NK-92 (cell line): ENCODE results near the gene SLC9A3.

ENCODE experiments used
- DNase-seq: peaks from one replicate; lab custom pipeline; 2025; ENCODE audit not compliant: unreplicated experiment; lab: John Stamatoyannopoulos, UW

Gene SLC9A3

DNA sequence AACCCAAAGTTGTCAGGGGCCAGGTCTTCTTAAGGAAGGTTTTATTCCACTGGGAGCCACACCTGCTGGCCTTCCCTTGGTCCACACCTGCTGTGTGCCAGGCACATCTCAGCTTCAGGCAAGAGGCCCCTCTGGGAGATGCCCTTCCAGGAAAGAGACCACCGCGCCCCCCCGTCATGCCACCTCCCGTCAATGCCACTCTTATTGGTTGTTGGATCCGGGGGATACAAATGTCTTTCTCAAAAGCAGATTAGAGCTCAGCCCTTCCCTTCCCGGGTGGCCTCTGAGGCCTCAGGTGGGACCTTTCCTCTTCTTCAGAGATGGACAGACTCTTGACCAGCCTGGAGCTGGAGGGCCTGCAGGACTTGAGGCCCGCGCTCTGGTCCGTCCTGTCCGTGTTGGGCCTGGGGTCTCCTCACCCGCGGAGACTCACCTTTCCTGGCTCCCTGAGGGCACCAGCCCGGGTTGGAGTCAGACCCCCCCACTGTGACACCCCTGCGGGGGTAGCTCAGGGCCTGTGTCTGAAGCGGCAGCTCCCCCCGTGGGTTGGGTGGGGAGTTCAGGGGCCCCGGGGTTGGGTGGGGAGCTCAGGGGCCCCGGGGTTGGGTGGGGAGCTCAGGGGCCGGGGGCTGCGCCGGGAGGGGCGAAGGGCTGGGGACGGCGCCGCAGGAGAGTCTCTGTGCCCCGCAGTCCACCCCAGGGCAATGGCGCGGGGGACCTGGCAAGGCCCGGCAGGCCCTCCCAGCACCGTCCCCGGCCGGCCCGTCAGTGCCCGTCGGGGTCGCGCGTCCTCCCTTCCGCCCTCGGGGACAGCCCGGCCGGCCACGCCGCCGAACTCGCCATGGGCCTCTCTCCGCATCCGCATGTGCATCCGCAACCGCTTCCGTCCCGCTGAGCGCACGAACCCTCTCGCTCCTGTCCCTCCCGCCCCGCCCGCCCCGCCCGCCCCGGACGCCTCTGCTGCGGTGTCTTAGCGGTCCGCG is 3.7 kb upstream of the SLC9A3 start:
- no peak for DNase-seq

DNA sequence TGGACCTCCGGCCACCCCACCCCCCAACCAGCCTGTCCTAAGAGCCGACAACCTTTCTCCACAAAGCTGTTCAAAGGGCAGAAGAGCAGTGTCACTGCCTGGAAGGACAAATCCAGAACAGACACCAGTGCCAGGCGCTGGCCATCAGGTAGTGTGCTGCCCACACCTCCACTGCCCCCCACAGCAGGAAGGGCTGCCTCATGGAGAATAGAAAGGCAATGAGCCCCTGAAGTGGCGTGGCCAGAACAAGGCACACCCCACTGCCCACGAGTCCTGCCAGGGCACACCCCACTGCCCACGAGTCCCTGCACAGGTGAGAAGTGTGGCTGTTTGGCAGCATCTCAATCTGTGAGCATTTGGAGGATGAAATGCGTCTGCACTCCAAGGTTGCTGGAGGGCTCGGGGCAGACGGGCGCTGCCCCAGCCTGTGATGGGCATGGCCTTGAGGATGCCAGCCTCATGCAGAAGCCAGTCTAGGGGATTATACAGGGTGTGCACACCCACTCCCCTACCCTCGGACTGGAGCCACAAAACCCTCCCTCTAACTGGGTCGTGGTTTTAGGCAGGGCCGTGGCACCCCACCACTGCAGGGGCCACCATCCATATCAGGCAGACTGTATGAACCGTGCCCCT is 2.3 kb upstream of the SLC9A3 start:
- DNase-seq, result no peak

DNA sequence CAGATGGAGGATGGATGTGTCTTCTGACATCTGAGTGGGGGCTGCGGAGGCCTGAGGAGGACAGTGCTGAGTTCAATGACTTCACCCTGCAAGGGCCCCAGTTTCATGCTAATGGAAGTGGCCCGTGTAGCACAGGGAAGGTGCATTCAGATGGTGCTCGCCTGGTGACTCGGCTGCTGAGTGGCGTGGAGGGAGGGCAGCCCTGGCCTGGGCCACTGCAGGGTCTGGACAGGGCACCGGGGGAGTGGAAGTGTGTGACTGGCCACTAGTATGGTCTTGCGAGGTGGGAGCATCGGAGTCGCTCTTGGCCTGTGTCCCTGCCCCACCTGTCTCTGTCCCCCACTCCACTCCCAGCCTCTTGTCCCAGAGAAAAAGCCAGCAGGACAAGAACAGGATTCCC is 1.7 kb upstream of the SLC9A3 start:
- DNase-seq, result no peak

DNA sequence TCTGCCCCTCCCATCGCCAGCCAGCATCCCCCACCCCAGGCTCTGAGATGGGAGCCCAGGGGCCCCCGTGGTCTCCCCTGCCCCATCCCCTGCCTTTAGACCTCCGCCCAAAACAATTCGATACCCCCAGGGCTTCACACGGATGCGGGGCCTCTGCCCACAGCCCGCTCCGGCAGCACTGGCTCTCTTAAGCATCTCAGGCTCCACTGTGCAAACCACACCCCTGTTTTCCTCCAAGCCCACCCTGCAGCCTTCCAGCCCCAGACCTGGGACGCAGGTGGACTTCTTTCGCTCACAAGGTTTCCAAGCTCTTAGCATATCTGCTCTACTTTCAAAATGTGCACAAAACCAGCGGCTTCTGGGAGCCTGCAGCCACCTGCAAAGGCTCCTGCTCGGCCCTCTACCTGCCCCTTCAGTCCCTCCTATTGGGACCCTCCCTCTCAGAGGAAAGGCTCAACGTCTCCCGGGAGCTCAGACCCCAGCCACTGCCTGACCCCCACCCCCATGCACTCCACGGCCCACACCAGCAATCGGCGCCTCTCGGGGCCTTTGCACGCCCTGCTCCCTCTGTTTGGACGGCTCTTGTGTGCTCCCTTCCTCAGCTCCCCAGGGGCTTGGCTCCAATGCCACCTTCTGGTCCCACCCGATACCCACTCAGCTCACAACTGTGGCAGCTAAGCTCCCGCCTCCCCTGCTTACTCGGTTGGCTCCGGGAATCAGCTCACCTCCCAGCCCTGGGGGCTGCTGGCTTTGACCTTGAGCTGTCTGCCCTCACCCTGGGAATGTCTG is 918 bp upstream of the SLC9A3 start:
- DNase-seq, result no peak

DNA sequence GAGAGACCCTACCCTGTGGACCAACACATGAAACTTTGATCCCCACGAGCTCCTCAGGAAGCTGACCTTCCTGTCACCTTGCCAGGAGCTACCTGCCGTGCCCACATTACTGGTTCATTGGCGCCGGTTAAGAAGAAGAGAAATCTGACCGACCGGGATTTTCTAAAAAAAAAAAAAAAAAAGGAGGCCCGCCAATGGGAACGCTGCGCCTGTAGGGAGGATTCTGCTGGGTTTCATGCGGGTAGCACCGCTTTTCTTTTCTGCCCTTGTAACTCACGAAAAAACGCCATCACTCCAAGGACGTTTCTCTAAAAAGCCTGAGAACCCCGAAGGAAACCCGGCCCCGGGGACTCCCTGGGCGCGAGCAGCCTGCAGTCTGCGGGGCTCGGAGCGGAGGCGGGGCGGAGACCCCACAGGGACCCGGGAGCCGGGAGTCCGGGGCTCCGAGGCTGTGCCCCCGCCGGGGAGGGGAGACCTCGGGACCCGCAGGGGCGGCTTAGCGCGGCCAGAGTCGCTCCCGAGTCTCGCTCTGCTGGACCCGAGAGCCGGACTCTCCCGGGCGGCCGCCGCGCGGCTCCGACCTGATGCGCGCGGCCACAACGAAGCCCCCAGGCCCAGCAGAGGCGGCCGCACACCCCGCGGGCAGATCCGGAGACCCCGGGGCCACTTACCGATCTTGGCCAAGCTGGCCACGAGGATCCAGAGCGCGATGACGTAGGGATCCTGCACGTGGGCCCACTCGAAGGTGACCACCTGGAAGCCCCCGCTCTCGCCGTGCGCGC is 617 bp downstream of the SLC9A3 start:
- no peak for DNase-seq

DNA sequence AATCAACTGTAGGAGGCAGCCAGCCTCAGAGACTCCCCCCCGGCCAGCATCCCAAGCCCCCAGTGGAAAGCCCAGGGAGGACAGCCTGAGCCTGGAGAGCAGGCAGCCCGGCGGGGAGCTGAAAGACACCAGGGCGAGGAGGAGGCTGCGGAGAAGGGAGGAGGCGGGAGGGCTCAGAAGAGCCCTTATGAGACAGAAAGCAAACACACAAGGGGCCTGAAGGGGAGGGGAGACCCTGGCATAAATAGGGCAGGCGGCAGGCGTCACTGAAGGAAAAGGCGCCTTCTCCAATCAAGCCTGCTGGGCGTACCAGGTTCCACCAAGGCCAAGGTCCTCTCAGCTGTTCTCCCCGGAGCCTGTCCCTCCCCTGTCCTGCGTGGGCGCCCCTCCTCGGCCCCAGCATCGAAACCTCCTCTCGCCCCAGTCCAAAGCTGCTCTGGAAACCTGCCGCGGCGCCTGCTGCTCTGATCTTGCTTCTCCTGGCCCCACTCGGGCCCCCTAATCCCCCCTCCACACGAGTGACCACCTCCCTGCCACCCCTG is 1.3 kb downstream of the SLC9A3 start:
- no peak for DNase-seq

DNA sequence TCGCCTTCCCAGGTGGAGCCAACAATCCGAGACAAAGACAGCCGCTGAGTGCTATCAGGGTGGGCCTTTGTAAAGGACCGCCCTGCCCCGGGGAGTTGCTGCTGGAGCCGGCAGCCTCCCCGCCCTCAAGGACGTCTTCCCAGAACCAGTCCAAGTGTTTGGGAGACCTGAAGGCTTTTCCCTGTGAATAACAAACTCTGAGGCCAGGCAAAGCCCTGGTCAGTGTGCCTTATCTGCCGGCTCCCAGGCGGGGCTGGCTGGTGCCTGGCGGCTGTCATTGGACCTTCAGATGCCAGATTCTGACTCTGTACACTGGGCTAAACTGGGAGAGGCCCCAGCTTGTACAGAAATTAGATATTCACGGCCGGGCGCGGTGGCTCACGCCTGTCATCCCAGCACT is 2.1 kb downstream of the SLC9A3 start:
- DNase-seq, result no peak

DNA sequence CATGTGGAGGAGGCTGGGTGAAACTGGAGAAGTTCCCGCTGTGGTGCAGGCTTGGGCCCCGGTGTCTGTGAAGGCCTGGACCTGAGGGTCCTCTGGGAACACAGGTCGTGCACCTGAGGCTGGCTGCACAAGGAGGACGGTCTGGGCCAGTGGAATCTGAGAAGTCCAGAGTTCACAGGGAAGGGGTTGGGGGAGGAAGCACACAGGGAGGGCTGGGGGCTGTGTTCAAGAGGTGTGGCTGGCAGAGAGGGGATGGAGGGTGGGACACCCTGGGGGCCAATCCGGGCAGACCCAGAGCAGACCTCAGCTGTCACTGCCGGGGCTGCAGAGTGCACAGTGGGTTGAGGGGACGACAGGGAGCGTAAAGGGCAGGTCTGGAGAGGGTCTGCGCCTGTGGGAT is 2.6 kb downstream of the SLC9A3 start:
- no peak for DNase-seq

DNA sequence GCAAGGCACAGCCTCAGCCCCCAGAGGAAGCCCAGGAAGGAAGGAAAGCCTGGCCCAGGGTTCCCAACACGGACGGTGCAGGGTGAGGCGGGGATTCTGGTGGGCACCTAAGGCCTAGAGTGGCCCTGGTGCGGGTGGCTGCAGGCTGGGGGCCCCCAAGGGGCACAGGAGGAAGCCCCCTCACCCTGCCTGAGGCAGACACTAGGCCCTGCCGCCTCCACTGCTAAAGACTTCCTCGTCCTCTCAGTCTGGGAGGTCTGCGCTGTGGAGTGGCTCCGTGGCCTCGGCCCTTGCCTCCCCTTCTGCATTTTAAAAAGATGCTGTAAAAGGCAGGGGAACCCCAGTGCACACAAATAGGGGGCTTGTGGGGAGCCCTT is 3.4 kb downstream of the SLC9A3 start:
- DNase-seq, result no peak

DNA sequence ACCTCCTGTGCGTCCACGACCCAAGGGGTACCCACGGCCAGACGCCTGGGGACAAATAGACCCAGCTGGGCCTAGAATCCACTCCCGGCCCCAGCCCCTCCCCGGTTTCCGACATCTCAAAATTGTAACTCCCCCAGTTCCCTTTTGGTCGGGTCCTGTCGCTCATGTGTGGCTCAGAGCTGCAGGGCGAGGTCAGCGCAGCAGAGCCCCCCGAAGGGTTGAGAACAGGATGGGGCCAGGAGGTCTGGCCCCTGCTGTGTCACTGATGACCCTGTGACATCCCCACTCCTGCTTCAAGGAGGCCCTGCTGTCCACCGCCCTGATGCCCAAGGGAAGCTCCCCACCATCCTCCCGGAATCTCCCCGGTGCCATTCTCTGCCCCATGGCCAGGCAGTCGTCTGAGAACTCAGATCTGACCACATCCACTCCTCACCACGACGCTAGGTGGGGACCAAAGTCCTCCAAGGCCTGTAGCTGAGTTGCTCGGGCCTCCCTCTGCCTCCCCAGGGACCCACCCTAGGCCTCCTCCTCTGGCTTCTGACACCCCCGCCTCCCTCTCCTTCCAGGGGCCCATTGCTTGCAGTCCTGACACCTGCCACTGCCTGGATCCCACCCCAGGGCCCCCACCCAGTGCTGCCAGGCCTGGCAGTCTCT is 3.9 kb downstream of the SLC9A3 start:
- no peak for DNase-seq

DNA sequence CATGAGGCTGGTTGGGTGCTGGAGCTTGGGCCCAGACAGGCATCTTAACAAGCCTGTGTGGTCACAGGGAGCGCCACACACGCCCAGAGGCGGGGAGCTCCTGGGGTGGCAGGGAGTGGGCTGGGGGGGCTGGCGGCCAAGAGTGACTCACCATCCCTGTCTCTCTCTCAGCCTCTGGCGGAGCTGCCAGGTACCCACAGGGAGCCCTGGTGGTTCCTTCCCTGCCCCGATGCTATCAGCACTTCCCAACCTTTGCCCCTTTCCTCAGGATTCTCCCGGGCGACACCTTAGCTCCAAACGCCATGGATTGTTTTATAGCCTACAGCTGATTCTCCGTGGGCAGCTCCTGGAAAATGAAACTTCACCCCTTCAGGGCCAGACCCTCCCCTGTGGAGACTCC is 5.5 kb downstream of the SLC9A3 start:
- no peak for DNase-seq

DNA sequence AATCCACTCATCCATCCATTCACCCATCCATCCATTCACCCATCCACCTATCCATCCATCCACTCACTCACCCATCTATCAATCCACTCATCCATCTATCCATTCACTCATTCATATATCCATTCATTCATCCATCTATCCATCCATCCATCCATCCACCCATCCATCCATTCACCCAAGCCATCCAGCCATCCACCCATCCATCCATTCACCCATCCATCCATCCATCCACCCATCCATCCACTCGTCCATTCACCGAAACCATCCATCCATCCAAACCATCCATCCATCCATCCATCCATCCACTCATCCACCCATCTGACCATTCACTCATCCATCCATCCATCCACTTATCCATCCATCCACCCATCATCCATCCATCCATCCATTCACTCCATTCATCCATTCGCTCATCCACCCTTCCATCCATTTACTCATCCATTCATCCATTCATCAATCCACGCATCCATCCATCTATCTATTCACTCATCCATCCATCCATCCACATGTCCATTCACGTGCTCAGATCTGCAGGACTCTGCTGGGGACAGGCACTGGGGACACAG is 6.6 kb downstream of the SLC9A3 start:
- DNase-seq, result no peak

DNA sequence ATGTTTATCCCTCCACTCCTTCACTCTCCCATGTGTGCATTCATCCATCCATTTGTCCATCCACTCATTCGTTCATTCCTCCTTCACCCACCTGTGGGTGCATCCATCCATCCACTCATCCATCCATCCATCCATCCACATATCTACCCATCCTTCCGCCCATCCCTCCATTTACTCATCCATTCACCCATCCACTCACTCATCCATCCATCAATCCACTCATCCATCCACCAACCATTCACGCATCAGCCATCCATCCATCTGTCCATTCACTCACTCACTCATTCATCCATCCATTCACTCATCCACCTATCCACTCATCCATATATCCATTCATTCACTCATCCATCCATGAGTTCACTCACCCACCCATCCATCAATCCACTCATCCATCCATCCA is 7.3 kb downstream of the SLC9A3 start:
- DNase-seq, result no peak

DNA sequence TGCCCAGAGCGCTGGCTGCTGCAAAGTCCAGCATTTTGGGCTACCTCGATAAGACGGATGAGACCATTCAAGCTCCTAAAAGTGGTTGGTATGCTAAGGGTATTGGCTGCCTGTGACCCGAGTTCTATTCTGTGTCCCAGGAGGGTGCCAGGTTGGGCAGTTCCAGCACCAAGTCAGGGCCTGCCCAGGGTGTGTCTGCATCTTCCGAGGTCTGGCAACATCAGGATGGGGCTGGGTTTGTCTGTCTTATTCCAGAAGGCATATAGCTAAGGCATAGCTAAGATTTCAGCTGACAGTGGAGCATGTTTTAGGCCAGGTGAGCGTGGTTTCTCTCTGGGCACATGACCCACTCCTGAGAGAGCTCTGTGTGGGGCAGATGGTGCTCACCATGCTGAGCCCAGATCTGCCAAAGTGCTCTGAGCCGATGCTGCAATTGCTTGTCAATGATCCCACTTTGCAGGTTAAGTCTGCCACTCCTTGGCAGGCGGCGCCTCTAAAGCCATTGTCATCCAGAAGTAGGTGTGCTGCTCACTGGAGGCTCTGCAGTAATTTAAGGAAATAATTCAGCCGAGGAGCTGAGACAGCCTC is 7.8 kb downstream of the SLC9A3 start:
- no peak for DNase-seq

DNA sequence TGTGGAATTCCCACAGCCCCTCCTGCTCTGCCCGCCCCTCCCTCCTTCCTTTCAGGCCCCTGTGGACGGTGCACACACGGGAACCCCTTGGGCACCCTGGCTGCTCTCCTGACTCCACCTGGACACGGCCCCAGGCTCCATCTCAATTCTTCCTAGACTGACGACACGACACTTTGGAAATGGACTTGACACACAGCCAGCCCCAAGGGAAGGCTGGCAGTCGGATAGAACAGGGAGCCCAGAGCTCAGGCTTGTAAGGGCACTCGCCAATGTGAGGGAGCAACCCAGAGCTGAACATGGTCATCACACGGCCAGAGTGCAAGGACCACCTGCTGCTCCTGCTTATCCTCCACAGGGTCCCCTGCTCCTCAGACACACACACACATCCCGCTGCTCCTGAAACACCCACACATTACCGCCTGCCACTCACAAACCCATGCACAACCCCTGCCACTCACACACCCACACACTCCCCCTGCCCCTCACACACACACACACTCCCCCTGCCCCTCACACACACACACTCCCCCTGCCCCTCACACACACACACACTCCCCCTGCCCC is 8.9 kb downstream of the SLC9A3 start:
- no peak for DNase-seq

DNA sequence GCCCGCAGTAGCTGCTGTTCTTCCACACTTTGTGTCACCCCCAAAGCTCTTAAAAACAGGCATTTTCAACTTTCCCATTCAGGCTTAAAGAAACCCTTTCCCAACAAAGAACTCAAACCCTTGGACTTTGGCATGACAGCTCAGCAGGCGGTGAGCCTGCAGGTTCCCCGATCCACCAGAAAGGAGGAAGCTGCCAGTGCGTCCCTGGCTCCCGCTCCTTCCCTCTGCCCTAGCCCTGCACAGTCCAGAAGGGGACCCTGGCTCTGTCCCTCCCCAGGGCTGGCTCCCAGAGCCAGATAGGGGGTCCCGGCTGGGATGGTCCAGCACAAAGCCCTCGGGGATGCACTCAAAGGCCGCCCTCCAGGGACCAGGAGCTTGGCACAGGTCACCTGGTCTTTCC is 9.6 kb downstream of the SLC9A3 start:
- no peak for DNase-seq

DNA sequence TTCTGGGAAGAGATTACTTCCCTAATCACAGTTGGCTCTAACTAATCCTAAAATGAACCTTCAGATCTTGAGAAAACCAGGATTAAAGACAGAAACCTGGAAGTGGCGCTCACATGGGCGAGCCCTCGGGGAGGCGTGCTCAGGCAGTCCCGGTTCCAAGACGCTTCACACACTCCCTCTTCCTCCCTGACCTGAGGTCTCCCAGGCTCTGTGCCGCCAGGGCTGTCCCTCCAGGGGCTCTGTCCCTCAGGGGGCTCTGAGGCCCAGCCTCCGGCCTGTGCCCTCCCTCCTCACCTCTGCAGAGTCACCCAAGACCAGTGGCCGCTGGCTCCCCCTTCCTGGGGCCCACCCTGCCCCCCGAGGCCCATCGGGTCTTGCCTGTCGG is 10.2 kb downstream of the SLC9A3 start:
- no peak for DNase-seq

DNA sequence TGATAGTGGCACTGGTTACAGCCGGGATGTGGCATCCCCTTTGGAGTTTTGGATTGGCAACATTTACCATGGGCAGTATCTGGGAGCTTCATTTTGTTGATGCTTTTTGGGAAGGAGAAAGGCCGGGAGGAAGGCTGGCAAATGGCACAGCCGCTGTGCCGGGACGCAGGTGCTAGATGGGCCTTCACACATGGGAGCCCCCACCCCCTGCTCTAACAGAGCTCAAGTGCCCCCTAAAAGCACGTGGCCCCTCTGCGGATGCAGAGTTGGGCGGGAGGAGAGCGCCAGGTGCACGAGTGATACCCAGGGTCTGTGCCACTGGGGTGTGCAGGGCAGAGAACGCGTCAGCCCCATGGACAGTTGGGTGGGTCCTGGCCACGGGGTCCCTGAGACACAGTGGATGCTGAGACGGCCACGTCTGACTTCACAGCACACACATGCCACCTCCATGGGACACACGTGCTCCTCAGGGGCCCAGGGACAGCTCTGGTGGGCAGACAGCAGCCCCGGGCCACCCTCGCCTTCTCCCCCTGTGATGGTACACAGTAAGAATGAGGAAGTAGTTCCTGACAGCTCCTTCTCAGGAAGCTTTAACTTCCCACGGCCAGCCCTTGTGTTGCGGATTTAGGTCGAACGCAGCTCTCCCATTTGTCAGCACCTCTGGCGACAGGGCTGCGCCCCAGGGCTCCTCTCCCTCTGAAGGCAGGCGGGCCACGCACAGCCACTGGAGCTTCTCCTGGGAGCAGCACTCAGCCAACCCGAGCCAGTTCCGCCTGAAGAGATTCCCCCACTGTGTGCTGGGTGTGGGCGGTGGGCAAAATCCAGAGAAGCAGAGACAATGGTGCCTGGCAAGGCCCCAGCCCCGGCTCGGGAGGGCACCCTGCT is 10.8 kb downstream of the SLC9A3 start:
- DNase-seq, result no peak
